MCF 10A (cell line): ENCODE data around the gene CENPL. TPM values are rescaled to one million over a fixed set of nuclear protein-coding genes. Genes with fewer than 3 reads are reported as not detected.

Experiments used
- BruUV-seq: library from RNA; stranded (reverse); fragments of 400-500 nt; replicated peaks from 2 replicates; lab custom pipeline; 2021; lab: Mats Ljungman, UMichigan
- CTCF ChIA-PET: fragments of 300-600 bp; sonication (Branson Sonifier 250); formaldehyde crosslinking; extraction: SDS; loops from one replicate; lab custom pipeline; 2021; ENCODE audit warnings: antibody characterized with exemption, inconsistent platforms; lab: Yijun Ruan, JAX
- POLR2A ChIA-PET: fragments of 300-600, 350-650 bp; sonication (Branson Sonifier 250); formaldehyde crosslinking; extraction: SDS; loops from one replicate; lab custom pipeline; 2020; ENCODE audit warnings: antibody characterized with exemption, inconsistent platforms; lab: Yijun Ruan, JAX
- DNase-seq: peaks from one replicate; pipeline ENCODE4 v3.0.0-alpha.2; 2018; ENCODE audit not compliant: unreplicated experiment
- H3K27ac Mint-ChIP-seq: one replicate; pipeline ENCODE4 v1.8.0; 2022; ENCODE audit warnings: mild to moderate bottlenecking, low read depth, mixed read lengths; ENCODE audit not compliant: unreplicated experiment
- H3K27me3 Mint-ChIP-seq: one replicate; pipeline ENCODE4 v1.8.0; 2022; ENCODE audit warnings: mixed read lengths; ENCODE audit not compliant: insufficient read depth, unreplicated experiment
- H3K36me3 Mint-ChIP-seq: one replicate; pipeline ENCODE4 v1.8.0; 2022; ENCODE audit warnings: mild to moderate bottlenecking, moderate library complexity, mixed read lengths; ENCODE audit not compliant: insufficient read depth, unreplicated experiment
- H3K4me1 Mint-ChIP-seq: one replicate; pipeline ENCODE4 v1.8.0; 2022; ENCODE audit warnings: mixed read lengths; ENCODE audit not compliant: insufficient read depth, unreplicated experiment
- H3K4me3 Mint-ChIP-seq: one replicate; pipeline ENCODE4 v1.8.0; 2022; ENCODE audit warnings: mild to moderate bottlenecking, moderate library complexity, mixed read lengths; ENCODE audit not compliant: unreplicated experiment
- H3K9me3 Mint-ChIP-seq: one replicate; pipeline ENCODE4 v1.8.0; 2022; ENCODE audit warnings: mixed read lengths; ENCODE audit not compliant: unreplicated experiment
- intact Hi-C: fragments of 100-400 bp; cut with micrococcal nuclease; formaldehyde crosslinking; loops from 2 replicates; pipeline ENCODE4 v1.14.1; 2022
- total RNA-seq: library from RNA; stranded (reverse); gene quantifications from 2 replicates; pipeline ENCODE4 v1.2.3, GENCODE V29; 2022
- TF ChIP-seq, protein P1 (sequence below): fragments of 200-600 bp; IDR thresholded peaks from one replicate; pipeline ENCODE4 v1.8.0; 2022; ENCODE audit warnings: antibody characterized with exemption, mild to moderate bottlenecking; ENCODE audit not compliant: unreplicated experiment

The CENPL gene
- total RNA-seq, 1 experiment from 2014 or later, result 24.5 TPM

GRCh38 chr1:173857363-173857917, 32.8 kb upstream of the CENPL start:
- no peak for DNase-seq
- H3K36me3 Mint-ChIP-seq, result peaks cover 82% of the 10 kb centered on the region
- POLR2A ChIA-PET, result interaction anchor here (0.6 to 4.4 kb wide), 7 partner anchors 8 to 1198 kb away, joined by 3 to 31 read pairs (median 4); partner anchors contain the start of genes FASLG, GAS5 and ZBTB37
- no peaks in the 10 kb centered on the region for H3K4me1 Mint-ChIP-seq
- intact Hi-C loops, result no loop called here
- TF ChIP-seq, protein P1, sequence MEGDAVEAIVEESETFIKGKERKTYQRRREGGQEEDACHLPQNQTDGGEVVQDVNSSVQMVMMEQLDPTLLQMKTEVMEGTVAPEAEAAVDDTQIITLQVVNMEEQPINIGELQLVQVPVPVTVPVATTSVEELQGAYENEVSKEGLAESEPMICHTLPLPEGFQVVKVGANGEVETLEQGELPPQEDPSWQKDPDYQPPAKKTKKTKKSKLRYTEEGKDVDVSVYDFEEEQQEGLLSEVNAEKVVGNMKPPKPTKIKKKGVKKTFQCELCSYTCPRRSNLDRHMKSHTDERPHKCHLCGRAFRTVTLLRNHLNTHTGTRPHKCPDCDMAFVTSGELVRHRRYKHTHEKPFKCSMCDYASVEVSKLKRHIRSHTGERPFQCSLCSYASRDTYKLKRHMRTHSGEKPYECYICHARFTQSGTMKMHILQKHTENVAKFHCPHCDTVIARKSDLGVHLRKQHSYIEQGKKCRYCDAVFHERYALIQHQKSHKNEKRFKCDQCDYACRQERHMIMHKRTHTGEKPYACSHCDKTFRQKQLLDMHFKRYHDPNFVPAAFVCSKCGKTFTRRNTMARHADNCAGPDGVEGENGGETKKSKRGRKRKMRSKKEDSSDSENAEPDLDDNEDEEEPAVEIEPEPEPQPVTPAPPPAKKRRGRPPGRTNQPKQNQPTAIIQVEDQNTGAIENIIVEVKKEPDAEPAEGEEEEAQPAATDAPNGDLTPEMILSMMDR, result no peak
- BruUV-seq, result no TSS peak
- CTCF ChIA-PET, result interaction anchor here (0.6 to 1.3 kb wide), 6 partner anchors 11 to 1118 kb away, joined by 3 to 5 read pairs (median 3); no protein-coding TSS in a partner anchor
- no peaks in the 10 kb centered on the region for H3K9me3 Mint-ChIP-seq
- H3K27ac Mint-ChIP-seq, result no peak overlapping the region
- H3K4me3 Mint-ChIP-seq, result no peak overlapping the region
- H3K27me3 Mint-ChIP-seq, result no peaks in the 10 kb centered on the region

DNA sequence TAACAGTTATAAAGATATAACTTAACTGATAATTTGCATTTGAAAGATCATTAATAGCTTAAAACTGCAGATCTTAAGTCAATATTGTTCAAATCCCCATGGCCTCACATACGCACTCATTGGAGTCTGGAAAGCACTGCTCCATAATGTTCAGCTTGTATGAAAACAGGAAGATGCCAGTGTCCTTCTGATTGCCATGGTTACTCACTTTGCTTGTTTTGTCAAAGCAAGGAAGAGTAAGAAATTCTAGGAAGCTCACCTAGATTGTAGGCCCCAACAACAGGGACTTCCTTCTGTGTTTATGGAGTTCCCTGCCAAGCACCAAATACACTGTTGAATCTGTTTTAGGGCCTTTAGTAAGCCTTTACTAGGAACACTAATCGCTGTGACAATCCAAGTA, 32.2 kb upstream of the CENPL start:
- CTCF ChIA-PET, result interaction anchor here (0.8 to 1.3 kb wide), 4 partner anchors 11 to 437 kb away, joined by 3 to 5 read pairs (median 4); no protein-coding TSS in a partner anchor
- no peak for DNase-seq
- H3K27me3 Mint-ChIP-seq, result no peaks in the 10 kb centered on the region
- H3K27ac Mint-ChIP-seq, result no peak overlapping the region
- H3K4me3 Mint-ChIP-seq, result no peak overlapping the region
- no peaks in the 10 kb centered on the region for H3K4me1 Mint-ChIP-seq
- peaks cover 79% of the 10 kb centered on the region for H3K36me3 Mint-ChIP-seq
- TF ChIP-seq, protein P1, result no peak
- H3K9me3 Mint-ChIP-seq, result no peaks in the 10 kb centered on the region
- no TSS peak for BruUV-seq
- intact Hi-C loops, result no loop called here
- POLR2A ChIA-PET, result interaction anchor here (0.6 to 4.4 kb wide), 6 partner anchors 9 to 1198 kb away, joined by 3 to 31 read pairs (median 5); partner anchors contain the start of genes FASLG, GAS5 and ZBTB37

DNA sequence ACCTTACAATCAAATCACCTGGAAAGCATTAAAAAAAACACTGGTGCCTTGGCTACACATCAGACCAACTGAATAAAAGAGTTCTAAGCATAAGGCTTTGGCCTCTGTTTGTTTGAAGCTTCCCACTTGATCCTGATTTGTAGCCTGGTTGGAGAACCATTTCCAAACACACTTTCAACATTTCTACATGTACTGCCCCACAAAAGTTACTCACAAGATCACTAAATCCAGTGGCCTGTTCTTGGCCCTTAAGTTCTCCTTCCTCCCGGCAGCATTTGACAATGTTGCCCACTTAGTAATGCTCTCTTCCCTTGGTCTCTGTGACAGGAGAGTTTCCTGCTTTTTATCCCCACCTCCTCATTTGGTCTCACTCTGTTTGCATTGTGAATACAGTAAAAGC, 31.3 kb upstream of the CENPL start:
- ChIA-PET POLR2A (interaction anchor here (0.6 to 4.4 kb wide), 4 partner anchors 10 to 378 kb away, joined by 3 to 31 read pairs (median 14); partner anchors contain the start of genes GAS5 and ZBTB37), CTCF (interaction anchor here (0.6 to 1.2 kb wide), 3 partner anchors 27 to 1259 kb away, joined by 3 to 4 read pairs (median 3); no protein-coding TSS in a partner anchor)
- Mint-ChIP-seq H3K36me3 (peaks cover 81% of the 10 kb centered on the region), H3K27me3 (no peaks in the 10 kb centered on the region), H3K4me1 (no peaks in the 10 kb centered on the region), H3K27ac (peak overlapping the region; percentile 57), H3K9me3 (no peaks in the 10 kb centered on the region), H3K4me3 (no peak overlapping the region)
- no peak for DNase-seq
- TF ChIP-seq, protein P1, result no peak
- no TSS peak for BruUV-seq
- intact Hi-C loops, result no loop called here

DNA sequence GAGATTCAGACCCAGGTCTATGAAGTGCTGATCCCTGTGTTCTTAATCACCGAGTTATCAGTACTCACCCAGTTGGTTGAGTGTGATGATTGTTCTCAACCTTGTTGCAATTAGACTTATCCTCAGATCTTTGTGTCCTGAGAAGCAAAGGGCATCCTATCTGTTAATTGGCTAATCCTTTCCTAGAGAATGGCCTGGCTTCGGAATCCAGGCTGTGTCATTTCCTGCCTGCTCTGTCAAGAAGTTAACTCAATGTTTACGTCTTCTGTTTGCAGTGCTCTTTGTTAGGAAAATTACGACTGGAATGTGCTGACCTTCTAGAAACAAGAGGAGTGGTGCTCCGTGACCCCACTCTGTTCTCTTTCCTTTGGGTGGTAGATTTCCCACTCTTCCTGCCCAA, 28.4 kb upstream of the CENPL start:
- ChIA-PET CTCF (interaction anchor here (0.6 kb wide), 1 partner anchor 641 kb away, joined by 3 read pairs; no protein-coding TSS in a partner anchor), POLR2A (interaction anchor here (0.6 to 3.2 kb wide), 3 partner anchors 10 to 23 kb away, joined by 3 to 39 read pairs (median 7); no protein-coding TSS in a partner anchor)
- Mint-ChIP-seq H3K36me3 (peaks cover 78% of the 10 kb centered on the region), H3K27ac (peak overlapping the region; percentile 25), H3K4me1 (no peaks in the 10 kb centered on the region), H3K9me3 (no peaks in the 10 kb centered on the region), H3K27me3 (no peaks in the 10 kb centered on the region), H3K4me3 (no peak overlapping the region)
- TF ChIP-seq, protein P1, result no peak
- peak; percentile 49 for DNase-seq
- intact Hi-C loops, result no loop called here
- BruUV-seq, result no TSS peak
